ENCODE data around the gene ATP8A2.
"Not testable (repeated sequence)": the region's sequence is repeated elsewhere in the genome, so short reads cannot be mapped to it uniquely, and the experiment has no call there.

Gene ATP8A2

DNA sequence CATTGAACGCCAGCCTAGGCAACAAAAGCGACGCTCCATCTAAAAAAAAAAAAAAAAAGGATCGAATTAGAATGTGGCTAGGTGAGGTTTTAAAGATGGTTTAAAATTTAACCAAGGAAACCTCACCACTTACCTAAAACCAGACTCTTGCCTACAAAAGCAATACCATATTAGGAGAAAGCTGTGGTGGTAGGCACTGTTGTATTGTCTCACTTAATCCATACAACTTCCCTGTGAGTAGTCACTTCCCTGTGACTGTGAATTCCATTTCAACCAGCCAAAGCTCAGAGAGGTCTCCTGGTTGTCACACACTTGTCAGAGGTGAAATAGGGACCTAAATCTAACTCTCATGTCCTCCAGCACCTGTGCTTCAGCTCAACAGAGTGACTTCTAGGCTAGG, 664.6 kb downstream of the ATP8A2 start:
- no peak for DNase-seq (ENCODE audit: low read depth, low spot score)

- no peak for DNase-seq (ENCODE audit: low read depth, low spot score)
These were observed 665.5 kb downstream of the ATP8A2 start for GRCh38 chr13:26037302-26037701.

- DNase-seq (ENCODE audit: low read depth, low spot score): no peak
These were observed 667.2 kb downstream of the ATP8A2 start for GRCh38 chr13:26038931-26039475.

GRCh38 chr13:26041444-26041843, 669.7 kb downstream of the ATP8A2 start:
- no peak for DNase-seq (ENCODE audit: low read depth, low spot score)

DNA sequence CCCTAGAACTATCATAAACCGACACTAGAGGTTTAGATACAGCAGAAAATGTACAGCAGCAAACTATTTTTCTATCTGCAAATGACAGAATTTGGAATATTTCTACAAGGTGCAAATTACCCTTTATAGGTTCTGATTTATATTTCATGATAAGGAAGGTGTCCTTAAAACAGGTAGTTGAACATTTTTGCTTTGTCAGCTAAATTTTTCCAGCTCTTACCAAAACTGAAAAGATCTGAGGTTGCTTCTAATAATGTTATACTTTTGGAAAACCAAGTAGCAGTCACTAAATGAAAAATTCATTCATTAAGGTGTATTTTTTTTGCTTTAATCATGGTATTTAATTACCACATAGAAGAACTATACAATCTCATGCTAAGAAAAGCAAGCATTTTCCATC, 671.0 kb downstream of the ATP8A2 start:
- DNase-seq (ENCODE audit: low read depth, low spot score): no peak

DNA sequence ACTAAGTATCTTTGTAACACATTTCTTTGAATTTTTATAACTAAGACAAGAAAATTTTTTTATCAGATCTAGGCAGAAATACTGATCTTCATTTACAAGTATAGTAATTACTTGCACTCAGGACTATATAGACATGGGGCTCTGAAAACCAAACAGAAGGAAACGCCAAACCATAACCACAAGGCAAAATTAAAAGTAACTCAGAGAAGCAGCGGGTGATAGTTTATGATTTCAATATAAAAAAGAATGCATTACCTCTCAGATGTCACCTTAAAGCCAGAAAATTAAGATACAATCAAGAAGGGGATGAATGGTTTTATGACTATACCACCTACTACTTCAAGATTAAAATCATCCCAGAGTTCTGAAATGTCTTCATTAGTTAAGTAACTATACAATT, 673.4 kb downstream of the ATP8A2 start:
- DNase-seq (ENCODE audit: low read depth, low spot score): no peak

DNA sequence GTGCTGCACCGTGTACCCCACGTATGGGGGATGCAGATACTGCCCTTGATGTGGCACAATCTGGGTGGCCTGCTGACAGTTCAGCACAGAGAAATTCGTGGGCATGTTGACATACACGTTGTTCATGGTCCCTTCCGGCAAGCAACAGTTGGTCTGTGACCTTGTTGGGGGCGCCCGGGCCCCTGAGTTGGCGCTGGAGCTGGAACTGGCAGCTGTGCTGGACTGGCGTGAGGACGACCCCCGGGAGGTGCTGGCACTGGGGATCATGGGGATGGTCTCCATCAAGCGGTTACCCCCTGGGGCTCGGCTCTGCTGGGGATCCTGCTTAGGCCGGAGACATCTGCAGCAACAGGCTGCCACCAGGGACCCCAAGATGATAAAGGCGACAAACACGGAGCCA, 674.9 kb downstream of the ATP8A2 start:
- no peak for DNase-seq (ENCODE audit: low read depth, low spot score)

- no peak for DNase-seq (ENCODE audit: low read depth, low spot score)
These were observed 675.3 kb downstream of the ATP8A2 start for GRCh38 chr13:26047040-26047439.

DNA sequence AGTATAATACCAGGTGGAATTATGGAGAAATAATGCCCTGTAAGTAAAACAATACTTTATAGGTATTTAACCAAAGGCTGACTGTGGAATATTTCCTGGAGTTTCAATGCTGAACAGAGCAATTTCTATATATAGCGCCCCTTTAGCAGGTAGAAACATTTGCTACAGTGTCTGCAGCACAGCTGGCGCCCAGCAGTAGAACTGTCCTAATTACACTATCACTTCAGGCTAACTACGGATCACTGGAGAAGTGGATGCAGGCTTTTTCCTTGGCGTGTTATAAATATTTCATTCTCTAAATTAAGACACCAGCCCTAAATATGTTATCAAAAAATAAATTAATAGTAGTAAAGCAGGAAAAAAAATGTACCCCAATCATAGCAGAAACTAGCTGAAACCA, 677.0 kb downstream of the ATP8A2 start:
- no peak for DNase-seq (ENCODE audit: low read depth, low spot score)

DNA sequence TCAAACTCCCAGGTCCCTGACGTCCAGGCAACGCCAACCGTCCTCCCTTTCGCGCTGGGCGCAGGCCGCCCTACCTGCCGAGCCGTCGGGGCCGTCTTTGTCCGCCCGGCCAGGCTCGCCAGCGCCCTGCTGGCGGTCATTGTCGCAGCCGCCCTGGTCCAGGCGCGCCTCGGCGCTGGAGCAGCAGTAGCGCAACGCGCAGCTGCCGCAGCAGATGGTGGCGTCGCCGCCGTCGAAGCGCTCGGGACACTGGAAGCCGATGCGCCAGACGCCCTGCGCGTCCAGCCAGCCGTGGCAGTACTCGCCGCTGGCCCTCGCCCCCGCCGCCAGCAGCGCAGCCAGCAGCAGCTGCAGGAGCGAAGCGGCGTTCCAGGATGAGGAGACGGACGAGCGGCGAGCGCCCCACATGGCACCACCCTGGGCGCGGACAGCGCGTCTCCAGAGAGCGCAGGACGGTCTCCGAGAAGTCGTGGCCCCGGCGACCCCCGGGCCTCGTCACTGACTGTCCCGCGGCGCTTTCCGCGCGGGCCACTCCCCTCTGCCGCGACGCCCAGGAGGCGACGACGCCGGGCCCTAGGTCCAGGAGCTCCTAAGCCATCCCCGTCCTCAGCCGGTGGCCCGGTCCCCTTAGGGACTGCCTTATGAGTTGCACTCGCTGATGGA, 678.9 kb downstream of the ATP8A2 start:
- DNase-seq (ENCODE audit: low read depth, low spot score): no peak

DNA sequence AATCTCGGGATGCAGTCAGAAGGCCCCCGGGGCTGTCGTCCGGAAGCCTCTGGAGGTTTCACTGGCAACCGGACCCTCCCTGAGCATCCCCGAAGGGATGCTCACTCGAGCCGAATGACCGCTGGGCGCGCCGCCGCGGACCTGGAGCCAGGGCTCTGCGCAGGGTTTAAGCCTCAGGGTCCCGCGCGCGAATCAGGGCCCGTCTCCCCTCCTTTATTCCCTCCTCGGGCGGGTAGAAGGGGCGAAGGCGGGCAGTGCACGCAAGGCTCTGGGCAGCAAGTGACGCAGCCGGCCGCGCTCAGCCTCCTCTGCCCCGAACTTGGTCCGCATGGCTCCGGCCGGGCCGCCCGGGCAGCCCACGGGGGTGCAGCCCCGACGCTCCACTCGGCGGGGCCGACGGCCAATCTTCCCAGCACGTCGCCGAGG, 679.5 kb downstream of the ATP8A2 start:
- no peak for DNase-seq (ENCODE audit: low read depth, low spot score)

- DNase-seq (ENCODE audit: low read depth, low spot score): no peak
These were observed 680.0 kb downstream of the ATP8A2 start, which contains the start of gene SHISA2 for GRCh38 chr13:26051657-26052311. TSS of gene SHISA2 (minus strand) at chr13:26052016. CDS start at chr13:26050975, 1,041 bp downstream.

DNA sequence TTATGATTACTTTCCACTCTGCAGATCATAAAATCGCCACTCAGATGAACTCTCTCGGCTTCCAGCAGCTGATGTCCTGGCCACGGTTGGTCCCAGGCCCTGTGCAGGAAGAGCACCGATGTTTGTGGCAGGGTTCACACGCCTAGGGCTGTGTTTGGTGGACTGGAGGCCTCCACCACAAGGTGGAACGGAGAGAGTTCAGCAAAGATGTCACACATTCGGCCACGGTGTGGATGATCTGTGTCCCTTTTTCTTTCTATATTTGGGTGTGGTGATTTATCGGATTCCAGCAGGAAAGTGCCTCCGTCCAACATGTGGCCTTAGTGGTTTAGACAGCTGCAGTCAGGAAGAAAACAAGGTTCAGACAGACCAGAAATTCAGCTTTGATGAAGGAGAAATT, 680.6 kb downstream of the ATP8A2 start:
- DNase-seq (ENCODE audit: low read depth, low spot score): no peak

DNA sequence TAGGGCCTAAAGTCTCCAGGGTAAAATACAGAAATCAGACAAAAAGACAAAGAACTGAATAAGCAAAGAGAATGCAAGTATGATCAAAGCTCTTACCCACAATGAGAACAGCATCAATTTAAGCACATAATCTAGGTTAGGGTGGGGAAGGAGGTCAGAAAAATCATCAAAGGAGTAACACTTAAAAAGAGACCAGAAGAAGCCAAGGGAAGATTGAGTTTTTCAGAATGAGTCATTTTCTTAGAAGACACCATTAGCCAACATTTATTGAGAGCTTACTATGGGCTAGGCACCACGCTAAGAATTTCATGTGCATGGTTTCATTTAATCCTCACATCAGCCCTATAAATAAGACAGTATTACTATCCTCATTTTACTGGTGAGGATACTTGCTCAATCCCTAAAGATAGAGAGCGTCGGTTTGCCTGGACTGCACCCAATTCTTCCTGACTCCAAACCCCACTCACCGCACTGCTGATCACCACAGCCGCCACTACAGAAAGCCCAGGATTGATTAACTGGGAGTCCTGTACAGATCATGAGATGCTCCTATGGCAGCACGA, 681.7 kb downstream of the ATP8A2 start:
- DNase-seq (ENCODE audit: low read depth, low spot score): no peak

DNA sequence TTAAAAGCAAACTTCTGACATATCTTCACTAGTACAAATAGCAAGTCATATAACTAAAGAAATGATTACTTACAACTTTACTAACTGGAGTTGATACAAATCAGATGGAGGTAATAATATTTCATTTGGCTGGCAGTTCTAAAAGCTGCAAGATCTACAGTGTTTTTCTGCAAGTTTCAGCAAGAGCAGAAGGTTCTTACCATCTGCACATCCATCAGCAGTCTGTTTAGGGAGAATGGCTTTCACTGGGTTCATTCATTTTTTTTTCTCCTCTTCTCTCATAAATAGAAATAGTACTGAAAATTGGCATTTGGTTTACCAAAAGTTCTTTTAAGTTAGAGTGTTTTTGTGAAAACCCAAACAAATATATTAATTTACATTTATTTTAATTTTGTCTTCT, 683.1 kb downstream of the ATP8A2 start:
- DNase-seq (ENCODE audit: low read depth, low spot score): no peak

GRCh38 chr13:26058704-26059103, 686.9 kb downstream of the ATP8A2 start:
- DNase-seq (ENCODE audit: low read depth, low spot score): no peak

DNA sequence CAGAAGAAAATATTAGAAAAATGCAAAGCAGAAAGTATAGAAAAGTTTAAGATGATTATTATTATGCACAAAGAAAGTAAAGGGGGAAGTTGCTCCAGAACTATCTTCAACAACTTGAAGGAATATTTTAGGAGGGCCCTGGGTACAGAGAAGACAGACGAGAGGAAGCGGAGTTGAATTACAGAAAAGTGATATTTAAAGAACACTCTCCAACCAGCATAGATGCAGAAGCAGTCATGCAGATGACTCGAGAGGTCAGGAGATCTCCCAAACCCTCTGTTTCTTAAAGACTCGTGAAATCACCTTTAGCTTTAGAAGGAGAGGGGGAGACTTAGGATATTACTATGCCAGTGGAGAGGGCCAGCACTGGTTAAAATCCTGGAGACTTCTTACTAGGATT, 688.6 kb downstream of the ATP8A2 start:
- DNase-seq (ENCODE audit: low read depth, low spot score): no peak

GRCh38 chr13:26061256-26061655, 689.5 kb downstream of the ATP8A2 start:
- no peak for DNase-seq (ENCODE audit: low read depth, low spot score)

DNA sequence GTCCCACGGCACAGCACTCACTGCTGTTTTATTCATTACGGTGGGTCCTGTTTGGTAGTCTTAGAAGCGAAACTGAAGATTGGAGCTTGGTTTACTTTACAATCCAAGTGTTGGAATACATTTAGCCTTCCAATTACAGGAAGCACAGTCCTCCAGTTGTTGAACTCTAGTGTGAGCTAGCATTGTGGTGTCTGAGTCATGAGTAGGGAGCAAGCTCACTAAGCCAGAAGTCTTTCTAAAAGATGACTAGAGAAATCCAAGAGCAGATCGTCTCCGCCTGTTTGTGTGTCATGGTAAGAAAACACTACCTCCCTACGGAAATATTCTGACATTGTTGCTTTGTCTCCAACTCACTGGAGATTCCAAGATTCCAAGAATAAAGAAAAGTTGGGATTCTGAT, 690.2 kb downstream of the ATP8A2 start:
- no peak for DNase-seq (ENCODE audit: low read depth, low spot score)

GRCh38 chr13:26062853-26063444, 691.2 kb downstream of the ATP8A2 start:
- no peak for DNase-seq (ENCODE audit: low read depth, low spot score)

GRCh38 chr13:26066492-26066891, 694.7 kb downstream of the ATP8A2 start:
- not testable (repeated sequence) for DNase-seq (ENCODE audit: low read depth, low spot score)

DNA sequence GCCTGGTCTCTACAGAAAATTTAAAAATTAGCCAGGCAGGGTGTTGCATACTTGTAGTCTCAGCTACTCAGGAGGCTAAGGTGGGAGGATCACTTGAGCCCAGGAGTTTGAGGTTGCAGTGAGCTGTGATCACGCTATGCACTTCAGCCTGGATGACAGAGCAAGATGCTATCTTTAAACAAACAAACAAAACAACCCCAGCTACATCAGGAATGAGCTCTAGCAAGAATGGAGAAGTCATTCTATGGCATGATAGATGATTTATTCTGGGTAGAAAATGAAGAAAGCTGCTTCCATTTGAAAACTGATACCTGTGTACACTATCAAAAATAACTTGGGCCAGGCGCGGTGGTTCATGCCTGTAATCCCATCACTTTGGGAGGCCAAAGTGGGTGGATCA, 695.8 kb downstream of the ATP8A2 start:
- DNase-seq (ENCODE audit: low read depth, low spot score): no peak
